Measurements from ENCODE around the gene ACP1.

DNA sequence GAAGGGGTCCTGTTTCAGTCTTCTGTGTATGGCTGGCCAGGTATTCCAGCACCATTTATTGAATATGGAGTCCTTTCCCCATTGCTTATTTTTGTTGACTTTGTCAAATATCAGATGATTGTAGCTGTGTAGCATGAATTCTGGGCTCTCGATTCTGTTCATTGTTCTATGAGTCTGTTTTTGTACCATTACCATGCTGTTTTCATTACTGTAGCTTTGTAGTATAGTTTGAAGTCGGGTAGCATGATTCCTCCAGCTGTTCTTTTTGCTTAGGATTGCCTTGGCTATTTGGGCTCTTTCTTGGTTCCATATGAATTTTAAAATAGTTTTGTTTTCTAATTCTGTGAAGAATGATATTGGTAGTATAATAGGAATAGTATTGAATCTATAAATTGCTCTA lies 6.9 kb upstream of the ACP1 start:
- no peak for TF ChIP-seq SMC3 (IDR thresholded peaks at IDR 0.05; ENCODE audit: low read depth, low read length)
- no peak for TF ChIP-seq CTCF (IDR thresholded peaks at IDR 0.05)
- TF ChIP-seq POLR2AphosphoS5 (IDR thresholded peaks at IDR 0.05; ENCODE audit: low read depth, low read length) = no peak
- no peak for TF ChIP-seq FOXM1 (IDR thresholded peaks at IDR 0.05; ENCODE audit: low read depth)
